HepG2 (cell line): ENCODE measurements around the gene DPEP1.

ENCODE experiments used
- CBX5 ChIP-seq: sonication (generic); formaldehyde crosslinking; IDR thresholded peaks from 2 replicates; pipeline ENCODE4 v1.4.0; 2020; ENCODE audit warnings: missing genetic modification reagents, borderline replicate concordance
- CREB1 ChIP-seq, 2 experiments: fragments of 450-650 bp in 1 of 2; IDR thresholded peaks; 2 replicates each; pipeline ENCODE4 v1.6.1; 2016 to 2017; ENCODE audit warnings: control low read depth in 1 of 2, mild to moderate bottlenecking in 1 of 2, missing compliant biosample characterization in 1 of 2, missing genetic modification characterization in 1 of 2
- HNRNPH1 ChIP-seq: fragments of 200-400 bp; formaldehyde crosslinking; optimal IDR thresholded peaks from 2 replicates; pipeline ENCODE3; 2017; ENCODE audit warnings: mild to moderate bottlenecking, low read depth, low read length
- MXI1 ChIP-seq: IDR thresholded peaks from 3 replicates; pipeline ENCODE4 v1.6.1; 2012; ENCODE audit warnings: low read depth, low read length, inconsistent platforms, borderline replicate concordance
- PLRG1 ChIP-seq: fragments of 450-650 bp; conservative IDR thresholded peaks from 2 replicates; pipeline ENCODE4 v1.6.1; 2016
- POLR2A ChIP-seq, 2 experiments: IDR thresholded peaks; 2 replicates each; pipeline ENCODE4 v1.6.1; 2011; ENCODE audit warnings: low read depth in 2 of 2, low read length in 2 of 2, mild to moderate bottlenecking in 1 of 2, moderate library complexity in 1 of 2; ENCODE audit not compliant: insufficient read depth in 1 of 2
- RFX5 ChIP-seq: IDR thresholded peaks from 2 replicates; pipeline ENCODE4 v1.6.1; 2011; ENCODE audit warnings: low read depth, low read length, improper control_type of control experiment
- TAF1 ChIP-seq: sonication (generic); formaldehyde crosslinking; IDR thresholded peaks from 2 replicates; pipeline ENCODE4 v1.4.0; 2020; ENCODE audit warnings: missing genetic modification reagents
- ZNF414 ChIP-seq: sonication (generic); formaldehyde crosslinking; IDR thresholded peaks from 2 replicates; pipeline ENCODE4 v1.5.0; 2020; ENCODE audit warnings: missing genetic modification reagents
- ZNF670 ChIP-seq: sonication (generic); formaldehyde crosslinking; IDR thresholded peaks from 2 replicates; pipeline ENCODE4 v1.8.0; 2022; ENCODE audit warnings: mild to moderate bottlenecking, missing genetic modification reagents, borderline replicate concordance
- TF ChIP-seq, protein P1 (sequence below): sonication (generic); formaldehyde crosslinking; IDR thresholded peaks from 2 replicates; pipeline ENCODE4 v1.5.0; 2020; ENCODE audit warnings: missing genetic modification reagents, mild to moderate bottlenecking, borderline replicate concordance

DNA sequence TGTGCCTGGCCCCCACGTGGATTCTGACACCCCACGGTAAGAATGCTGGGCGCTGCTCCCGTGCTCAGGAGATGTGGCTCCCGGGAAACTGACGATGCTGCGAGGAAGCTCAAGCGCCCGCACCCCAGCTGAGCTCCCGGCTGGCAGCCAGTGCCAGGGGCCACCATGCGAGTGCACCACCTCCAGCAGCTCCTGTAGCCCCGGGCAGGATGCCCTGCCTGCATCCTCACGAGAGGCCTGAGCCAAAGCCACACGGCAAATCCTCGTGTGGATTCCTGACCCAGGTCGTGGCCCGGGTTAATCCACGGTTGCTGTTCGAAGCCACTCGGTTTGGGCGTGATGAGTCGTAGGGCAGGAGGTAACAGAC, 11.6 kb upstream of the DPEP1 start:
- TF ChIP-seq TAF1 (CRISPR knock-in tag) (no peak), ZNF670 (CRISPR knock-in tag) (no peak), CBX5 (CRISPR knock-in tag) (no peak), CREB1 (IDR thresholded peaks at IDR 0.05) (no peak), CREB1 (CRISPR knock-in tag; IDR thresholded peaks at IDR 0.05) (no peak), RFX5 (no peak), MXI1 (no peak), POLR2A (IDR thresholded peaks at IDR 0.05; ENCODE audit: insufficient read depth in 1 of 2, low read depth in 2 of 2, low read length in 2 of 2) (no peak), HNRNPH1 (no peak), PLRG1 (no peak), ZNF414 (no peak)
- TF ChIP-seq, protein P1, sequence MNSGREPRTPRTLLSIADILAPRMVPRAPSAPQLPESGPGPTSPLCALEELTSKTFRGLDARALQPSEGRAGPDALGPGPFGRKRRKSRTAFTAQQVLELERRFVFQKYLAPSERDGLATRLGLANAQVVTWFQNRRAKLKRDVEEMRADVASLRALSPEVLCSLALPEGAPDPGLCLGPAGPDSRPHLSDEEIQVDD: no peak
